ENCODE measurements around the gene LZTS2.

Gene LZTS2

DNA sequence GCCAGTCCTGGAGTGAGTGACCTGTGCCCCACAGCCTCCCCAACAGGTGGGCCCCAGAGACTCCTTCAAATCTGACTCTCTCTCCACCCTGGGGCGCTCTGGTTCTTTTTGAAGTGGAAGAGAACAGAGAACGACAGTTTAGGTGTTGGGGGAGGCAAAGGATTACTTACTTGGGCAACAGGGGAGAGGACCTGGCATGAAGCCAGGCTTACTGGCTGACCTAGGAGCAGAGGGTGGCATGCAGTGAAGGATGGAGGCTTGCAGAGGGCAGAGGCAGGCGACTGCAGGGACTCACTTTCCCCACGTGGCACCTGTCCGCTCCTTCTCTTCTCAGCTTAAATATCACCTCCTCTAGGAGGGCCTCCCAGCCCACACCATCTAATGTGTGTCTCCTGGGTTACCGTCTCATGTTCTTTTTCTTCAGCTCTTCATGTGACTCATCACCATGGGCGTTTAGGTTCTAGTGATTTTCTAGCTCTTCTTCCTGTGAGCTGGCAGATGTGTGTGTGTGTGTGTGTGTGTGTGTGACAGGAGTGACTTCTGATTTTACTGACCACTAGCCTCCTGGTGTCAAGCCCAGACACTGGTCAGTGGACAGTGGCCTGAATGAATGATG, 15.5 kb downstream of the LZTS2 start (continued):
- TF ChIP-seq ZNF747 (tag by site-specific recombination; IDR thresholded peaks at IDR 0.05) = no peak

DNA sequence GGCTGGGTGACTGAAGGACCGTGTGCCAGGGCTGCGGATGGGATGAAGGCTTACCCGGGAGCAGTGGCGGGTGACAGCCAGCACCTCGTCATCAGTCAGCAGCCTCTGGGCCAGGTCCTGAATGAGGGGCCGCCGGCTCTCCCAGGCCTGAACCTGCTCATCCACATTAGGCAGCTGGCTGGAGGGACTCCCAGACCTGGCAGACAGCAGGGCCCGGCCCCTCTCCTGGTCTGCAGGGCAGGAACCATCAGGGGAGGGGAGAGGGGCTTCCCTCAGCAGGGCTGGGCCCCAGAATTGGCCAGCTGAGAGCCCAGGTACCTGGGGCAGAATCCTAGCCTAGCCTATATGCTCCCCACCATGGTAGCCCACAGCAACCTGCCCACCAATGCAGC, 16.0 kb downstream of the LZTS2 start:
- CTCF ChIA-PET = interaction anchor here (0.8 to 7.2 kb wide), 14 partner anchors 7 to 291 kb away, joined by 3 to 274 read pairs (median 6); partner anchors contain the start of genes KAZALD1, LZTS2, MRPL43 and PDZD7
- TF ChIP-seq ZNF169 (tag by site-specific recombination; IDR thresholded peaks at IDR 0.05) (no peak), ZNF768 (tag by site-specific recombination; IDR thresholded peaks at IDR 0.05) (no peak), ZNF677 (tag by site-specific recombination; IDR thresholded peaks at IDR 0.05) (no peak), GLIS2 (tag by site-specific recombination; IDR thresholded peaks at IDR 0.05) (no peak)
- TF ChIP-seq, protein P1, sequence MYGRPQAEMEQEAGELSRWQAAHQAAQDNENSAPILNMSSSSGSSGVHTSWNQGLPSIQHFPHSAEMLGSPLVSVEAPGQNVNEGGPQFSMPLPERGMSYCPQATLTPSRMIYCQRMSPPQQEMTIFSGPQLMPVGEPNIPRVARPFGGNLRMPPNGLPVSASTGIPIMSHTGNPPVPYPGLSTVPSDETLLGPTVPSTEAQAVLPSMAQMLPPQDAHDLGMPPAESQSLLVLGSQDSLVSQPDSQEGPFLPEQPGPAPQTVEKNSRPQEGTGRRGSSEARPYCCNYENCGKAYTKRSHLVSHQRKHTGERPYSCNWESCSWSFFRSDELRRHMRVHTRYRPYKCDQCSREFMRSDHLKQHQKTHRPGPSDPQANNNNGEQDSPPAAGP (tag by site-specific recombination; IDR thresholded peaks at IDR 0.05) = no peak
- TF ChIP-seq, protein P2, sequence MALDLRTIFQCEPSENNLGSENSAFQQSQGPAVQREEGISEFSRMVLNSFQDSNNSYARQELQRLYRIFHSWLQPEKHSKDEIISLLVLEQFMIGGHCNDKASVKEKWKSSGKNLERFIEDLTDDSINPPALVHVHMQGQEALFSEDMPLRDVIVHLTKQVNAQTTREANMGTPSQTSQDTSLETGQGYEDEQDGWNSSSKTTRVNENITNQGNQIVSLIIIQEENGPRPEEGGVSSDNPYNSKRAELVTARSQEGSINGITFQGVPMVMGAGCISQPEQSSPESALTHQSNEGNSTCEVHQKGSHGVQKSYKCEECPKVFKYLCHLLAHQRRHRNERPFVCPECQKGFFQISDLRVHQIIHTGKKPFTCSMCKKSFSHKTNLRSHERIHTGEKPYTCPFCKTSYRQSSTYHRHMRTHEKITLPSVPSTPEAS (tag by site-specific recombination; IDR thresholded peaks at IDR 0.05) = no peak
- H3K4me3 ChIP-seq (ENCODE audit: low read depth, low read length) = no peak overlapping the region
- peaks cover 2% of the 10 kb centered on the region; the same call in 1 of the 2 replicates for H3K4me1 ChIP-seq (ENCODE audit: control insufficient read depth, insufficient read depth, low read length)
- H3K9me3 ChIP-seq (ENCODE audit: control insufficient read depth, insufficient read depth, low read depth, low read length) = no peaks in the 10 kb centered on the region
- POLR2A ChIA-PET = interaction anchor here (1.1 to 2.7 kb wide), 2 partner anchors 18 to 27 kb away, joined by 3 to 14 read pairs; no protein-coding TSS in a partner anchor
- no peaks in the 10 kb centered on the region for H3K36me3 ChIP-seq (ENCODE audit: control insufficient read depth in 2 of 2, insufficient read depth in 1 of 2, low read length in 2 of 2)
- no peak overlapping the region for H3K27ac ChIP-seq (ENCODE audit: extremely low read depth, low read depth, low read length)

DNA sequence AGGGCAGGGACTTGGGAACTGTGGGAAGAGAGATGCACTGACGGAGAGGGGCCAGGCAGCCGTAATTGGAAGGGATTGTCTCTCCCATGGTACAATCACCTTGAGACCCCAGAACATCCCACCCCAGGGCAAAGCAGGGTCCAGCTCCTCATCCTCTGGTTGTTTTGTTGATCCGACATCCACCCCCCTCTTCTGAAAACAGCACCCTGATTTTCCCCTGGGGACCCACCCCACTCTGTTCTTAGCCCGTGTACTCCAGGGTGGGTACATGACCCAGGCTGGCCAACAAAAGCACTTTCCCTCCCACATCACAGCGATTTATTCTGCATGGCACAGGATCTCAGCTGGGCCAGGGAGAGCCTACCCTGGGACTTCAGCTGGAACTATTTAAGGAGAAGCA, 17.2 kb downstream of the LZTS2 start:
- H3K27ac ChIP-seq (ENCODE audit: extremely low read depth, low read depth, low read length) = no peak overlapping the region
- H3K36me3 ChIP-seq (ENCODE audit: control insufficient read depth in 2 of 2, insufficient read depth in 1 of 2, low read length in 2 of 2) = no peaks in the 10 kb centered on the region
- no peak overlapping the region for H3K4me3 ChIP-seq (ENCODE audit: low read depth, low read length)
- peaks cover 2% of the 10 kb centered on the region; the same call in 1 of the 2 replicates for H3K4me1 ChIP-seq (ENCODE audit: control insufficient read depth, insufficient read depth, low read length)
- H3K9me3 ChIP-seq (ENCODE audit: control insufficient read depth, insufficient read depth, low read depth, low read length) = no peaks in the 10 kb centered on the region
- ChIA-PET CTCF (interaction anchor here (0.6 to 7.2 kb wide), 16 partner anchors 13 to 354 kb away, joined by 3 to 274 read pairs (median 4); partner anchors contain the start of genes KAZALD1, LZTS2, MRPL43 and PDZD7), POLR2A (interaction anchor here (0.5 to 1.4 kb wide), 3 partner anchors 10 to 37 kb away, joined by 3 to 8 read pairs (median 4); no protein-coding TSS in a partner anchor)
- TF ChIP-seq ZSCAN16 (tag by site-specific recombination; IDR thresholded peaks at IDR 0.05) (no peak), ZNF23 (tag by site-specific recombination; IDR thresholded peaks at IDR 0.05; ENCODE audit: borderline replicate concordance) (no peak), ZFP37 (tag by site-specific recombination; IDR thresholded peaks at IDR 0.05) (no peak), ZBTB1 (tag by site-specific recombination; IDR thresholded peaks at IDR 0.05) (no peak), ZNF768 (tag by site-specific recombination; IDR thresholded peaks at IDR 0.05) (no peak), ZNF785 (tag by site-specific recombination; IDR thresholded peaks at IDR 0.05) (no peak), SP7 (tag by site-specific recombination; IDR thresholded peaks at IDR 0.05) (no peak), ZNF354C (tag by site-specific recombination; IDR thresholded peaks at IDR 0.05; ENCODE audit: borderline replicate concordance, low read depth) (no peak), ZNF561 (tag by site-specific recombination; IDR thresholded peaks at IDR 0.05; ENCODE audit: borderline replicate concordance) (no peak), ZNF266 (tag by site-specific recombination; IDR thresholded peaks at IDR 0.05; ENCODE audit: low read depth) (no peak), MEIS1 (CRISPR knock-in tag; IDR thresholded peaks at IDR 0.05; ENCODE audit: borderline replicate concordance) (no peak), ZNF521 (tag by site-specific recombination; IDR thresholded peaks at IDR 0.05) (no peak), ZNF473 (tag by site-specific recombination; IDR thresholded peaks at IDR 0.05) (no peak), ZNF155 (tag by site-specific recombination; IDR thresholded peaks at IDR 0.05) (no peak)
- TF ChIP-seq, protein P3, sequence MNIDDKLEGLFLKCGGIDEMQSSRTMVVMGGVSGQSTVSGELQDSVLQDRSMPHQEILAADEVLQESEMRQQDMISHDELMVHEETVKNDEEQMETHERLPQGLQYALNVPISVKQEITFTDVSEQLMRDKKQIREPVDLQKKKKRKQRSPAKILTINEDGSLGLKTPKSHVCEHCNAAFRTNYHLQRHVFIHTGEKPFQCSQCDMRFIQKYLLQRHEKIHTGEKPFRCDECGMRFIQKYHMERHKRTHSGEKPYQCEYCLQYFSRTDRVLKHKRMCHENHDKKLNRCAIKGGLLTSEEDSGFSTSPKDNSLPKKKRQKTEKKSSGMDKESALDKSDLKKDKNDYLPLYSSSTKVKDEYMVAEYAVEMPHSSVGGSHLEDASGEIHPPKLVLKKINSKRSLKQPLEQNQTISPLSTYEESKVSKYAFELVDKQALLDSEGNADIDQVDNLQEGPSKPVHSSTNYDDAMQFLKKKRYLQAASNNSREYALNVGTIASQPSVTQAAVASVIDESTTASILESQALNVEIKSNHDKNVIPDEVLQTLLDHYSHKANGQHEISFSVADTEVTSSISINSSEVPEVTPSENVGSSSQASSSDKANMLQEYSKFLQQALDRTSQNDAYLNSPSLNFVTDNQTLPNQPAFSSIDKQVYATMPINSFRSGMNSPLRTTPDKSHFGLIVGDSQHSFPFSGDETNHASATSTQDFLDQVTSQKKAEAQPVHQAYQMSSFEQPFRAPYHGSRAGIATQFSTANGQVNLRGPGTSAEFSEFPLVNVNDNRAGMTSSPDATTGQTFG (tag by site-specific recombination; IDR thresholded peaks at IDR 0.05; ENCODE audit: borderline replicate concordance) = no peak
- TF ChIP-seq, protein P4, sequence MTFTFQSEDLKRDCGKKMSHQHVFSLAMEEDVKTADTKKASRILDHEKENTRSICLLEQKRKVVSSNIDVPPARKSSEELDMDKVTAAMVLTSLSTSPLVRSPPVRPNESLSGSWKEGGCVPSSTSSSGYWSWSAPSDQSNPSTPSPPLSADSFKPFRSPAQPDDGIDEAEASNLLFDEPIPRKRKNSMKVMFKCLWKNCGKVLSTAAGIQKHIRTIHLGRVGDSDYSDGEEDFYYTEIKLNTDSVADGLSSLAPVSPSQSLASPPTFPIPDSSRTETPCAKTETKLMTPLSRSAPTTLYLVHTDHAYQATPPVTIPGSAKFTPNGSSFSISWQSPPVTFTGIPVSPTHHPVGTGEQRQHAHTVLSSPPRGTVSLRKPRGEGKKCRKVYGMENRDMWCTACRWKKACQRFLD (tag by site-specific recombination; IDR thresholded peaks at IDR 0.05) = no peak
